Measurements from ENCODE around the gene MAP1LC3B2. TPM values are rescaled to one million over a fixed set of nuclear protein-coding genes. Genes with fewer than 3 reads are reported as not detected.
A peak's percentile ranks its signal among the peaks of the same experiment; 100 is the strongest.

MAP1LC3B2 gene
- total RNA-seq, 1 donor from 2014 or later: 0.40 TPM

DNA sequence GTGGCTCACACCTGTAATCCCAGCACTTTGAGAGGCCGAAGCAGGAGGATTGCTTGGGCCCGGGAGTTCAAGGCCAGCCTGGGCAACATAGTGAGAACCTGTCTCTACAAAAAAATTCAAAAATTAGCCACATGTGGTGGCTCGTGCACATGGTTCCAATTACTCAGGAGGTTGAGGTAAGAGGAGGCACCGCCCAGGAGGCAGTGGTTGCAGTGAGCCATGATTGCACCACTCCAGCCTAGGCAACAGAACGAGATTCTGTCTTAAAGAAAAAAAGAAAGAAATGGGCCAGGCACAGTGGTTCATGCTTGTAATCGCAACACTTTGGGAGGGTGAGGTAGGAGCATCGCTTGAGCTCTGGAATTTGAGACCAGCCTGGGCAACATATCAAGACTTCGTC, 33.5 kb downstream of the MAP1LC3B2 start:
- no peak for DNase-seq (ENCODE audit: low read depth in 2 of 2)

DNA sequence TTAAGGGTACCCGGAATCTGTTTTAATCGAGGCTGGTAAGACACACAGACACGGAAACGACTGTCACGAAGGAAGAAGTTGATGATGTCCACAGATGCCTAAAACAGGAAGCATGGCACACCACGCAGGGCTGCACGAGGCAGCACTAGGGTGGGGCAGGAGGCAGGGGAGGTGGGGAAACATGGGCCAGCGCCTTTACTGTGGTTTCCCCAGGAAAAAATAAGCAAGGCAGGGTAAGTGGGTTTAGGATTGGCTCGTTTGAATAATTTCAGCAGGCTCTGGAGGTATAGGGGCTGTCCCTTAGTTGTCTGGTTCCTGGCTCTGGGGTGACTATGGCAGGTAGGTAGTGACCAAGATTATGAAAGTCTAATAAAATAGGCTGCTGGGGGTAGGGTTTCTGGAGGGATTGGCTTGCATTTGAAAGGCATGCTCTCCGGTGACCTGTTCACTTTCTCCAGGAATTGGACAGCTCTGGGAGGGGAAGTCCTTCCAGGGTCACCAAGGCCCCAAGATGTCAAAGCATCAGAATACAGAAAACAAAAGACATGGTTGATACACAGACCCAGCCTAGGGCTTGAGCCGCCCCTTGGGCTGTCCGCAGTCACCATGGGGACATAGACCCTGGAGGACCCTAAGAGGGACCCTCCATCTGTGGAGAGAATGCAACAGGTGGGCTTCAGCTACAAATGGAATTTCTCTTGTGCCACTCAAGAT, 35.3 kb downstream of the MAP1LC3B2 start:
- DNase-seq (ENCODE audit: low read depth in 2 of 2): no peak

DNA sequence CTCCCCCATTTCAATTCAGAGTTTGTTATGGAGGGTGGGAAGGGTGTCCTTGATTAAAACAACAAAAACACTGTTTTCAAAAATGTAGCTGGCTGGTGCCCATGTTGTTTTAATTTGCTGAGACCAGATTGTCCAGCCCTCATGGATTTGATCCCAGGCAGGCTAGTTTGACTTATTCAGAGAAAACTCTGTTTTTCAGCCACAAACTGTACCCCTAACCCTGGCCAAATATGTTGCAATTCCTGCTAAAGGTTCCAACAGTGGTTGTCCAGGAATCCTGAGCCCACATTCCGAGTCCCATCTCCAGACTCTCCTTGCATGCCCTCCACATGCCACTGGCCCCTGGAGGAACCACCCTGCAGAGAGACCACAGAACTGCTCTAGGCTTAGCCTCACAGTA, 36.0 kb downstream of the MAP1LC3B2 start:
- no peak for DNase-seq (ENCODE audit: low read depth in 2 of 2)

DNA sequence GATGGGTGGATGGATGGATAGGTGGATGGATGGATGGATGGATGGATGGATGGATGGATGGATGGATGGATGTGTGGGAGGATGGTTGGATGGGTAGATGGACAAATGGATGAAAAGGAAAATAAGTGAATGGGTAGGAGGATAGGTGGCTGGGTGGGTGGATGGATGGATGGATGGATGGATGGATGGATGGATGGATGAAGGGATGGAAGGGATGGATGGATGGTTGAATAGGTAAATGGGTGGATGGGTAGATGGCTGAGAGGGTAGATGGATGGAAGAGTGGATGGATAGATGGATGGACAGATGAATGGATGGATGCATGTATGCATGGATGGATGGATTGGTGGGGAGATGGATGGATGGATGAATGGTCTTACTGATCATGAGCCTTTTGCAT, 36.5 kb downstream of the MAP1LC3B2 start:
- DNase-seq (ENCODE audit: low read depth in 2 of 2): no peak

DNA sequence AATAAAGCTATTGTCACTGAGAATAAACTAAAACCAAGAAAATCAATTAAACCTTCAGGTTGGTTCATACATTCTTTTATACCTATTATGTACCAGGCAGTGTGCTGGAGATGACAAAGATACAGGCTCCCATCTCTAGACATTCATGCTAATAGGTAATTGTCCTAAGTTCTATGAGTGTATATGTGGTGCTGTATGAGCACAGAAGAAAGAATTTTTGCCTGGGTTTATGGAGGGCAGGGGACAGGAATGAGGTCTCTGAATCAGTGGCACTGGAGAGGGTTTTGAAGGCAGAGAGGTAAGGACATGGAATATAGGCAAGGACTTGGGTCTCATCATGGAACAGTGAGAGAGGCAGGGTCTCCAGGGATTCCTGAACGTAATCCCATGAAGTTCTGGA, 38.7 kb downstream of the MAP1LC3B2 start:
- DNase-seq (ENCODE audit: low read depth in 2 of 2): no peak

DNA sequence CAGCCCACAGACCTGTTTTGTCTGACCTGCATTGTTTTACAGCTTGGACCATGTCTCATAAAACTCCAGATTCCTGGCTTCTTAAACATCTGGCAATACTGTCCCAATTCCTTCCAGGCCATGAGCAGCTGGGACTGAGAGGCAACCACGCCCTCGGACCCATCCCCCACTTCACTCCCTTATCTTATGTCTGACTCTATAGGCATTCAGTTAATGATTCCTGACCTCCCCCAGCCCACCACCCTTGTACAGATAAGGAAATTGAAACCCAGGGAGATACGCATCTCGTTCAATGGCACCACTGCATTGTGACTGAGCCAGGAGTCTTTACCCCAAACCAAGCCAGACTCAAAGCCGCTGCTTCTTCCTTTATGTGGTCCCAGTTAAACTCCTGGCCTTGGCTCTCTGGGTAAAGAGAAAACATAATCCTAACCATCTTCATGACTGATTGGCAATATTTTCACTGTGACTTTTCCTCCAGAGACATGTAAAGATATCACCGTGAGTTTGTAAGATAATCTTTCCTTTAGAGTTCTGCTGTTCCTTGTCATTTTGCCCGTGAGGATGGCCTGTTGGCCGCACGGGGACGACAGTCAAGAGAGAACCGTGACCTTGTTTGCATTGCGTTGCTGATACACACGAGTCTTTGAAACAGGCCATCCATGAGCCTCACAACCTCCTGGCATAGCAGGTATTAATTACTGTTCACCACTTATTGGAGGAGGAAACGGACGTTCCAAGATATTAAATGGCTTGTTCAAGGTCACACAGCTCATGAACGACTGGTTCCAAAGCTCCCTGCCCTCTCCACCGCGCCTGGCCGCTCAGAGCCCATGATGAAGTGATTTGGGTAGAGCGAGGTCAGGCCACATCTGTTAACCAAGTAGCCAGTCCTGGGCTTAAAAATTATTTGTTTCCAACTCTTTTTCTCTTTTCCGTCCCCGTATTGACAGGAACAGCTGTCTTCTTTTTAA, 39.4 kb downstream of the MAP1LC3B2 start:
- peak; percentile 37 to 39 for DNase-seq (ENCODE audit: low read depth in 2 of 2)

- peak; percentile 81 to 83 for DNase-seq (ENCODE audit: low read depth in 2 of 2)
Measured at GRCh38 chr12:116599285-116600136, 40.3 kb downstream of the MAP1LC3B2 start.

DNA sequence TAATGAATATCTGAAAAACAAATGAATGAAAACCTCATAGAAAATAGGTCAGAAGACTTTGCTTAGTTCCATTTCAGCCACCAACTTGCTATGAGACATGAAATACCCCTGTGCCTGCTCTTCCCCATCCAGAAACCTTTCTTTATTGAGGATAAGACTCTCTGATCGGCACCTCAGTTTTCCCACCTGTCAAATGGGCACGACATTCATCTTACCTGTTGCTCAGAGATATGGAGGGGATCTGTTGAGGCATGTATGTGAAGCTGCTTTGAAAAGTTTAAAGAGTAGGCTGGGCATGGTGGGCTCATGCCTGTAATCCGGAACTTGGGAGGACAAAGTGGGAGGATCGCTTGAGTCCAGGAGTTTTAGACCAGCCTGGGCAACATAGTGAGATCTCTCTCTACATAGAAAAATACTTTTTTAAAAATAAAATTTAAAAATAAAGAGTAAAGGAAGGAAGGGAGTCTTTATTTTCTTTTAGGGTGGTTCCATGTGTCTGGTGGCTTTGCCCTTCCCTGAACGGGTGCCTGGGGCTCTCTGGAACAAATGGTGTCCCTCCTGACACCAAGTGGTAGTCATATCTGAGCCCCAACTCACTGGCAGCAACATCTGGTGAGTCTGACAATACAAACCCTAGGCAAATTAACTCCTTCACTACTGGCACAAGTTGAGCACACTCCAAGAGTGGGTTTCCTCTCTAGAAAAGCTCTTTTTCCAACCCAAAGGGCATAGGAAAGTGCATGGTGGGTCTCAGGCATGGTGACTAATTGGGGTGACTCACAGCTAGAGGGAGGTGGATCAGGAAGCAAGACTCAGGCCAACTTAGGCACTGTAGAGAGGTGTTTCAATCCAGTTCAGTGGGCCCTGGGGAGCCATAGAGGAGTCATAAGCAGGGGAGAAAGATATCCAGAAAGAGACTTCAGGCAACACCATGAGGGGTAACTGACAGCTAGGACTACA, 42.1 kb downstream of the MAP1LC3B2 start:
- peak in 1 of 2 donors; percentile 69 for DNase-seq (ENCODE audit: low read depth in 2 of 2)

DNA sequence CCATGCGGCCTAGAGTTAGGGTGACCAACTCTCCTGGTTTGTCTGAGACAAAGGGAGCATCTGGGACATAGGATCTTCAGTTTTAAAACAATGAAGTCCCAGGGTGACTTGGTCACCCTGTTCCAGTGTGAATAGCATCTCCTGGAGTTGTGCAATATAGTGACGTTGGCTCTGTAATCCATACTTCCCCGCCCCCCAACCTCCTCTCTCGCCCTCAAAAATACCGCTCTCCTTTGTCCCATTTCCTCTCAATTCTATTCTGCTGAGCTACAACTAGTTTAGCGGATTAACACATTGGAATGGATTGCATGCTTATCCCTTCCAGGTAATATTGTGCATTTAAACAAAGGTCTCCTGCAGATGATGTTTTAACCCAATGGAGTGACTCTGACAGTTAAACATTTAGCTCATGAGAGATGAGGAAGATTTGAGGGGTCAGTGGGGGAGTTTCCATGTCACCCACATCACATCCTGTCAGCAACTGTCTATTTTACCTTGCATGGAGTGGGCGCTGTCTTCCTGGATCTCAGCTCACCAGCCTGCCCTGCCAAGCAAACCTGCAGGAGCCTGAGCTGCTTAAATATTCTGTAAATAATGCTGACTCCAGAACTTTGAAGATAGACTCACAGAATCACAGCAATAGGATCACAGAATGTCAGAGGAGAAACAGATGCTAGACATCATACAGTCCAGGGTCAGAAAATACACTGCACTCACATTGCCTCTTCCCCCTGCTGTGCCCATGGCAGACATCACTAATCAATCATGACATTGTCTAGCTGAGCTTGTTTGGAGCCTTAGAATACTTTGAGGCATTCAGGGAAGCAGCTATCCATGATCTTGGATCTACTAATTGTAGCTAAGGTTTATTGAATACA, 43.0 kb downstream of the MAP1LC3B2 start:
- DNase-seq (ENCODE audit: low read depth in 2 of 2): peak in 1 of 2 donors; percentile 34

- no peak for DNase-seq (ENCODE audit: low read depth in 2 of 2)
Measured at GRCh38 chr12:116603546-116604177, 44.5 kb downstream of the MAP1LC3B2 start.

- no peak for DNase-seq (ENCODE audit: low read depth in 2 of 2)
Measured at GRCh38 chr12:116604178-116604895, 45.2 kb downstream of the MAP1LC3B2 start.

DNA sequence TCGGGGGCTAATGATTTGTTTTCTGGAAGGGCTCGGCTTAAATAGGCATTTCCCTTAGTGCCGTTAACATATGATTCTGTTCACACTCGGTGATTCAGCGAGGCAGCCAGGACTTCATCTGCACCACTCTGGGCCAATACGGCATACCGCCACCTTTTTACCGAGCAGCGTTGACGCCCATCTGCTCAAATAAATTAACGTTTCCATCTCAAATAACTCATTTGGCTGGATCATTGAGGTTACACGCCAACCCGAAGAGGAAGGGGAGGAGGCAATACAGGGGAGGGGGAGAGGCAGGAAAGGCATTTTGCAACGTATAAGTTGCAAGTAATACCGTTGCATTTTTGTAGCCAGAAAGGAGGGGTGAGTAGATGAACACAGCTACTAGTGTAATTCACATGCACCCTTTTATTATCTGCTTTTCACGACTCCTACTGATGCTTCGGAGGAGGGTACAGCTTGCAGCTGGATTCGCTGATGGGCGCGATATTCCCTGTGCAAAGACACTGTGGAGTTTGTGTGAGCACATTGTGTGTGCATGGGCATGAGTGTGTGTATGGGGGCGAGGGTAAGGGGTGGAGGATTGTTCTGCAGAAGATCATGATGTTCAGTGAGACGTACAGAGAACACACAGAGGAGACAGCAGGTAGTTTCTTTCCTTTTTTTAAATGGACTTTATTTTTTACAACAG, 45.9 kb downstream of the MAP1LC3B2 start:
- peak in 1 of 2 donors; percentile 11 for DNase-seq (ENCODE audit: low read depth in 2 of 2)

GRCh38 chr12:116606397-116606796, 47.2 kb downstream of the MAP1LC3B2 start:
- no peak for DNase-seq (ENCODE audit: low read depth in 2 of 2)

GRCh38 chr12:116607039-116607438, 47.9 kb downstream of the MAP1LC3B2 start:
- no peak for DNase-seq (ENCODE audit: low read depth in 2 of 2)

- DNase-seq (ENCODE audit: low read depth in 2 of 2): peak; percentile 36 to 50
Measured at GRCh38 chr12:116609319-116610114, 50.3 kb downstream of the MAP1LC3B2 start.

DNA sequence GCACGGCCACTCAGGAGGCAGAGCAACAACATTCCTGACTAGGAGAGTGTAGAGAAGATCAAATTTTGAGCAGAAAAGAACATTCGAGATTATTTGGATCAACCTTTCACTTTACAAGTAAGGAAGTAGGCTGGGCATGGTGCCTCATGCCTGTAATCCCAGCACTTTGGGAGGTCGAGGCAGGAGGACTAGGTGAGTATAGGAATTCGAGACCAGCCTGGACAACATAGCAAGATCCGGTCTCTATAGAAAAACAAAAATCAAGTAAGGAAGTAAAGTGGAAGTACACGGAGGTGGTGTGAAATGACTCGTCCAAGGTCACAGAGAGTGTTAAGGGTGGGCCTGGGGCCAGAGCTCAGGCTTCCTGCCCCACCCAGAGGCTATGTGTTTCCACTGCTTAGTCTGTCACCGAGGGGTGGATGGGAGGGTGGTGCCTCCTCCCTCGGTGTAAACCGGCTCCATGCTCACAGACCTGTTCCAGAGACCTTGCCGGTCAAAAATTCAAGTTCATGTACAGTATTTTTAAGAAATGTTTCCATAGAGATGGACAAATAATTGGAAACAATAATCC, 51.9 kb downstream of the MAP1LC3B2 start:
- peak; percentile 39 to 87 for DNase-seq (ENCODE audit: low read depth in 2 of 2)

Measured in lung microvascular endothelial cell (primary cell).